ENCODE measurements around the gene COPG1.

The COPG1 gene

GRCh38 chr3:129278966-129279906 lies 29.8 kb downstream of the COPG1 start:
- TF ChIP-seq POLR2AphosphoS5 (IDR thresholded peaks at IDR 0.05; ENCODE audit: low read depth, low read length), result no peak; the same call in 1 of the 2 replicates
- TF ChIP-seq, protein P1, sequence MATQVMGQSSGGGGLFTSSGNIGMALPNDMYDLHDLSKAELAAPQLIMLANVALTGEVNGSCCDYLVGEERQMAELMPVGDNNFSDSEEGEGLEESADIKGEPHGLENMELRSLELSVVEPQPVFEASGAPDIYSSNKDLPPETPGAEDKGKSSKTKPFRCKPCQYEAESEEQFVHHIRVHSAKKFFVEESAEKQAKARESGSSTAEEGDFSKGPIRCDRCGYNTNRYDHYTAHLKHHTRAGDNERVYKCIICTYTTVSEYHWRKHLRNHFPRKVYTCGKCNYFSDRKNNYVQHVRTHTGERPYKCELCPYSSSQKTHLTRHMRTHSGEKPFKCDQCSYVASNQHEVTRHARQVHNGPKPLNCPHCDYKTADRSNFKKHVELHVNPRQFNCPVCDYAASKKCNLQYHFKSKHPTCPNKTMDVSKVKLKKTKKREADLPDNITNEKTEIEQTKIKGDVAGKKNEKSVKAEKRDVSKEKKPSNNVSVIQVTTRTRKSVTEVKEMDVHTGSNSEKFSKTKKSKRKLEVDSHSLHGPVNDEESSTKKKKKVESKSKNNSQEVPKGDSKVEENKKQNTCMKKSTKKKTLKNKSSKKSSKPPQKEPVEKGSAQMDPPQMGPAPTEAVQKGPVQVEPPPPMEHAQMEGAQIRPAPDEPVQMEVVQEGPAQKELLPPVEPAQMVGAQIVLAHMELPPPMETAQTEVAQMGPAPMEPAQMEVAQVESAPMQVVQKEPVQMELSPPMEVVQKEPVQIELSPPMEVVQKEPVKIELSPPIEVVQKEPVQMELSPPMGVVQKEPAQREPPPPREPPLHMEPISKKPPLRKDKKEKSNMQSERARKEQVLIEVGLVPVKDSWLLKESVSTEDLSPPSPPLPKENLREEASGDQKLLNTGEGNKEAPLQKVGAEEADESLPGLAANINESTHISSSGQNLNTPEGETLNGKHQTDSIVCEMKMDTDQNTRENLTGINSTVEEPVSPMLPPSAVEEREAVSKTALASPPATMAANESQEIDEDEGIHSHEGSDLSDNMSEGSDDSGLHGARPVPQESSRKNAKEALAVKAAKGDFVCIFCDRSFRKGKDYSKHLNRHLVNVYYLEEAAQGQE (IDR thresholded peaks at IDR 0.05; ENCODE audit: insufficient read depth in 1 of 2, low read depth in 2 of 2, low read length in 2 of 2), result no peak
- TF ChIP-seq TAF1 (IDR thresholded peaks at IDR 0.05; ENCODE audit: borderline replicate concordance, insufficient read depth, low read length), result no peak
- TF ChIP-seq FOXP2 (optimal IDR thresholded peaks at IDR 0.05; ENCODE audit: borderline replicate concordance, extremely low read depth, extremely low read length, insufficient read depth), result no peak
- TF ChIP-seq SIN3A (IDR thresholded peaks at IDR 0.05; ENCODE audit: borderline replicate concordance, insufficient read depth, low read length), result no peak

- no peak for TF ChIP-seq SIN3A (IDR thresholded peaks at IDR 0.05; ENCODE audit: borderline replicate concordance, insufficient read depth, low read length)
- TF ChIP-seq, protein P1 (IDR thresholded peaks at IDR 0.05; ENCODE audit: insufficient read depth in 1 of 2, low read depth in 2 of 2, low read length in 2 of 2), result no peak
- no peak for TF ChIP-seq TAF1 (IDR thresholded peaks at IDR 0.05; ENCODE audit: borderline replicate concordance, insufficient read depth, low read length)
- TF ChIP-seq FOXP2 (optimal IDR thresholded peaks at IDR 0.05; ENCODE audit: borderline replicate concordance, extremely low read depth, extremely low read length, insufficient read depth), result no peak
- TF ChIP-seq POLR2AphosphoS5 (IDR thresholded peaks at IDR 0.05; ENCODE audit: low read depth, low read length), result no peak
Observed at GRCh38 chr3:129280183-129280582, 30.8 kb downstream of the COPG1 start.

DNA sequence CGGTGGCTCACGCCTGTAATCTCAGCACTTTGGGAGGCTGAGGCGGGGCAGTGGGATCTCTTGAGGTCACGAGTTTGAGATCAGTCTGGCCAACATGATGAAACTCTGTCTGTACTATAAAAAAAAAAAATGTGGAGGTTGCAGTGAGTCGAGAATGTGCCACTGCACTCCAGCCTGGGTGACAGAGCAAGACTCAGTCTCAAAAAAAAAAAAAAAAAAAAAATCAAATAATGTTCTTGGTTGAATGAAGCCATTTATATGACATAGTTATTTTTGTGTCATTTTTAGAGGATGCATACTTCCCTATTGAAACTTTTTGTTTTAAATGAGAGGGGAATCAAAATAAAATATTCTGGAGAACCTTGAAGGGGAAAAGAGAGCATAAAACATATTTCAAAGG lies 32.3 kb downstream of the COPG1 start:
- TF ChIP-seq TAF1 (IDR thresholded peaks at IDR 0.05; ENCODE audit: borderline replicate concordance, insufficient read depth, low read length) (no peak), POLR2AphosphoS5 (IDR thresholded peaks at IDR 0.05; ENCODE audit: low read depth, low read length) (no peak), FOXP2 (optimal IDR thresholded peaks at IDR 0.05; ENCODE audit: borderline replicate concordance, extremely low read depth, extremely low read length, insufficient read depth) (no peak), SIN3A (IDR thresholded peaks at IDR 0.05; ENCODE audit: borderline replicate concordance, insufficient read depth, low read length) (no peak)
- TF ChIP-seq, protein P1 (IDR thresholded peaks at IDR 0.05; ENCODE audit: insufficient read depth in 1 of 2, low read depth in 2 of 2, low read length in 2 of 2), result no peak

GRCh38 chr3:129282727-129283327 lies 33.4 kb downstream of the COPG1 start:
- TF ChIP-seq POLR2AphosphoS5 (IDR thresholded peaks at IDR 0.05; ENCODE audit: low read depth, low read length) (no peak), FOXP2 (optimal IDR thresholded peaks at IDR 0.05; ENCODE audit: borderline replicate concordance, extremely low read depth, extremely low read length, insufficient read depth) (no peak), TAF1 (IDR thresholded peaks at IDR 0.05; ENCODE audit: borderline replicate concordance, insufficient read depth, low read length) (no peak), SIN3A (IDR thresholded peaks at IDR 0.05; ENCODE audit: borderline replicate concordance, insufficient read depth, low read length) (no peak)
- TF ChIP-seq, protein P1 (IDR thresholded peaks at IDR 0.05; ENCODE audit: insufficient read depth in 1 of 2, low read depth in 2 of 2, low read length in 2 of 2), result no peak

Measured in PFSK-1 (cell line).